ENCODE measurements around the gene M1AP. TPM values are rescaled to one million over a fixed set of nuclear protein-coding genes. Genes with fewer than 3 reads are reported as not detected.

Gene M1AP
- total and polyA plus RNA-seq, 2 donors from 2014 or later = 0.49 to 3.4 TPM

- no peak for FAIRE-seq
- intact Hi-C loops (cut with DNase I) = no loop called here
- no peaks in the 10 kb centered on the region for H3K9me3 ChIP-seq (ENCODE audit: control insufficient read depth in 2 of 3, insufficient read depth in 1 of 3, low read length in 3 of 3)
These were observed 136.8 kb downstream of the M1AP start for GRCh38 chr2:74511104-74511989.

GRCh38 chr2:74510272-74510671 is 137.9 kb downstream of the M1AP start:
- Histone ChIP-seq H3K4me1 (ENCODE audit: control insufficient read depth in 2 of 3, insufficient read depth in 2 of 3, low read depth in 1 of 3, low read length in 3 of 3) (peaks cover 0 to 14% (median 12%) of the 10 kb centered on the region in 3 donors), H3K4me3 (ENCODE audit: low read length in 3 of 3) (no peak overlapping the region), H3K27ac (ENCODE audit: low read depth in 2 of 2, low read length in 2 of 2) (no peak overlapping the region), H3K9me3 (ENCODE audit: control insufficient read depth in 2 of 3, insufficient read depth in 1 of 3, low read length in 3 of 3) (no peaks in the 10 kb centered on the region), H3K27me3 (ENCODE audit: control insufficient read depth, insufficient read depth, low read length) (peaks cover 47% of the 10 kb centered on the region), H3K36me3 (ENCODE audit: control insufficient read depth in 2 of 3, insufficient read depth in 3 of 3, low read length in 3 of 3) (peaks cover 2 to 8% (median 6%) of the 10 kb centered on the region in 3 donors), H3K9ac (ENCODE audit: low read length in 3 of 3) (no peak overlapping the region)
- intact Hi-C loops (cut with DNase I) = no loop called here
- TF ChIP-seq, protein P1, sequence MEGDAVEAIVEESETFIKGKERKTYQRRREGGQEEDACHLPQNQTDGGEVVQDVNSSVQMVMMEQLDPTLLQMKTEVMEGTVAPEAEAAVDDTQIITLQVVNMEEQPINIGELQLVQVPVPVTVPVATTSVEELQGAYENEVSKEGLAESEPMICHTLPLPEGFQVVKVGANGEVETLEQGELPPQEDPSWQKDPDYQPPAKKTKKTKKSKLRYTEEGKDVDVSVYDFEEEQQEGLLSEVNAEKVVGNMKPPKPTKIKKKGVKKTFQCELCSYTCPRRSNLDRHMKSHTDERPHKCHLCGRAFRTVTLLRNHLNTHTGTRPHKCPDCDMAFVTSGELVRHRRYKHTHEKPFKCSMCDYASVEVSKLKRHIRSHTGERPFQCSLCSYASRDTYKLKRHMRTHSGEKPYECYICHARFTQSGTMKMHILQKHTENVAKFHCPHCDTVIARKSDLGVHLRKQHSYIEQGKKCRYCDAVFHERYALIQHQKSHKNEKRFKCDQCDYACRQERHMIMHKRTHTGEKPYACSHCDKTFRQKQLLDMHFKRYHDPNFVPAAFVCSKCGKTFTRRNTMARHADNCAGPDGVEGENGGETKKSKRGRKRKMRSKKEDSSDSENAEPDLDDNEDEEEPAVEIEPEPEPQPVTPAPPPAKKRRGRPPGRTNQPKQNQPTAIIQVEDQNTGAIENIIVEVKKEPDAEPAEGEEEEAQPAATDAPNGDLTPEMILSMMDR (IDR thresholded peaks at IDR 0.05; ENCODE audit: borderline replicate concordance, extremely low read depth, insufficient read depth) = no peak
- FAIRE-seq (no peak), DNase-seq (no peak)

More at GRCh38 chr2:74511104-74511989, 136.8 kb downstream of the M1AP start:
- Histone ChIP-seq H3K27ac (ENCODE audit: low read depth in 2 of 2, low read length in 2 of 2) (no peak overlapping the region), H3K4me1 (ENCODE audit: control insufficient read depth in 2 of 3, insufficient read depth in 2 of 3, low read depth in 1 of 3, low read length in 3 of 3) (peaks cover 0 to 11% (median 6%) of the 10 kb centered on the region in 3 donors), H3K9ac (ENCODE audit: low read length in 3 of 3) (no peak overlapping the region), H3K36me3 (ENCODE audit: control insufficient read depth in 2 of 3, insufficient read depth in 3 of 3, low read length in 3 of 3) (no peaks in the 10 kb centered on the region), H3K27me3 (ENCODE audit: control insufficient read depth, insufficient read depth, low read length) (peaks cover 48% of the 10 kb centered on the region), H3K4me3 (ENCODE audit: low read length in 3 of 3) (no peak overlapping the region)
- no peak for DNase-seq
- TF ChIP-seq, protein P1 (IDR thresholded peaks at IDR 0.05; ENCODE audit: borderline replicate concordance, extremely low read depth, insufficient read depth) = no peak

DNA sequence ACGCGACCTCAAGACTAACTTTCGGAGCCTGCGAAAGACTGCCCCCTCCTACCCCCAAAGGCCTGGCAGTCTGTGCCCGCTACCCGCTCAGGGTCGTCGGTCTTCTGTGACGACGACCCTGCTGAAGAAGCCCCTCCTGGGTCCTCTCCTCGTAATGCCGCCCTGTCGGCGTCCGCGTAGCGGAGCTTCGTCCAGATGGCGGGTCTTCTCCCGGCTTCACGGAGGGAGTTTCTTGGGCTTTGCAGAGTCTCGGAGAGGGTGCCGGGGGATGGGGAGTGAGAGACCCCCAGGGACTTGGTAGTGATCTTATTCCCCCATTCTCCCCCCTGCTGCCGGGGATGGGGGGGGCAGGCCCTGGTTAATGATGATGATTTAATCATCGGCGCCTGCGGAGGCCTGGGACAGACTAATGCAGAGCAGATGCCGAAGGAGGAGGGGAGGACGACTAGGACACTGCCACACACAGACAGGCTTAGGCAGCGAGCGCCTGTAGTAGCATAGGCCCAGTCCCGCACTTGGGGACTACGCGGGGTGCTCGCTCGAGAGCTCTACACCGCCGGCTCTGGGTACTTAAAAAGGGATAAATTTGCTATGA is 140.1 kb downstream of the M1AP start:
- H3K4me3 ChIP-seq (ENCODE audit: low read length in 3 of 3) = peak overlapping the region; percentile 77 to 98 (median 96)
- H3K9ac ChIP-seq (ENCODE audit: low read length in 3 of 3) = peak overlapping the region; percentile 38 to 97 (median 55)
- H3K27ac ChIP-seq (ENCODE audit: low read depth in 2 of 2, low read length in 2 of 2) = peak overlapping the region; percentile 100
- FAIRE-seq = no peak
- H3K36me3 ChIP-seq (ENCODE audit: control insufficient read depth in 2 of 3, insufficient read depth in 3 of 3, low read length in 3 of 3) = peaks cover 3 to 17% (median 8%) of the 10 kb centered on the region in 3 donors
- peak in 2 of 5 donors; percentile 66 to 90 for DNase-seq
- peaks cover 37% of the 10 kb centered on the region for H3K27me3 ChIP-seq (ENCODE audit: control insufficient read depth, insufficient read depth, low read length)
- H3K9me3 ChIP-seq (ENCODE audit: control insufficient read depth in 2 of 3, insufficient read depth in 1 of 3, low read length in 3 of 3) = no peaks in the 10 kb centered on the region
- H3K4me1 ChIP-seq (ENCODE audit: control insufficient read depth in 2 of 3, insufficient read depth in 2 of 3, low read depth in 1 of 3, low read length in 3 of 3) = peaks cover 0 to 15% (median 12%) of the 10 kb centered on the region in 3 donors
- intact Hi-C loops (cut with DNase I) = no loop called here
- TF ChIP-seq, protein P1 (IDR thresholded peaks at IDR 0.05; ENCODE audit: borderline replicate concordance, extremely low read depth, insufficient read depth) = no peak

Other genes with a start within 250 kb of the M1AP start
- gene C2orf81, start 226.7 kb downstream of the M1AP start, total RNA-seq = 11.6 TPM
- gene C2orf81, start 226.7 kb downstream of the M1AP start, polyA plus RNA-seq (ENCODE audit: insufficient read depth, low read depth, low replicate concordance) = 8.8 TPM
- gene WDR54, start 226.6 kb downstream of the M1AP start, total RNA-seq = 23.3 TPM
- 37.6 TPM for gene WDR54, start 226.6 kb downstream of the M1AP start, polyA plus RNA-seq (ENCODE audit: insufficient read depth, low read depth, low replicate concordance)
- gene RTKN, start 206.4 kb downstream of the M1AP start, total RNA-seq = 76.4 TPM
- gene RTKN, start 206.4 kb downstream of the M1AP start, polyA plus RNA-seq (ENCODE audit: insufficient read depth, low read depth, low replicate concordance) = 95.6 TPM
- gene INO80B, start 193.2 kb downstream of the M1AP start, total RNA-seq = 44.2 TPM
- gene INO80B, start 193.2 kb downstream of the M1AP start, polyA plus RNA-seq (ENCODE audit: insufficient read depth, low read depth, low replicate concordance) = 37.0 TPM
- gene WBP1, start 189.9 kb downstream of the M1AP start, total RNA-seq = 83.9 TPM
- 150 TPM for gene WBP1, start 189.9 kb downstream of the M1AP start, polyA plus RNA-seq (ENCODE audit: insufficient read depth, low read depth, low replicate concordance)
- gene MOGS, start 182.9 kb downstream of the M1AP start, total RNA-seq = 51.9 TPM
- gene MOGS, start 182.9 kb downstream of the M1AP start, polyA plus RNA-seq (ENCODE audit: insufficient read depth, low read depth, low replicate concordance) = 27.5 TPM
- 85.1 TPM for gene MRPL53, start 175.7 kb downstream of the M1AP start, total RNA-seq
- gene MRPL53, start 175.7 kb downstream of the M1AP start, polyA plus RNA-seq (ENCODE audit: insufficient read depth, low read depth, low replicate concordance) = 157 TPM
- gene CCDC142, start 165.3 kb downstream of the M1AP start, total RNA-seq = 23.1 TPM
- gene CCDC142, start 165.3 kb downstream of the M1AP start, polyA plus RNA-seq (ENCODE audit: insufficient read depth, low read depth, low replicate concordance) = 2.8 TPM
- gene TTC31, start 165.2 kb downstream of the M1AP start, total RNA-seq = 29.1 TPM
- gene TTC31, start 165.2 kb downstream of the M1AP start, polyA plus RNA-seq (ENCODE audit: insufficient read depth, low read depth, low replicate concordance) = 11.5 TPM
- gene LBX2, start 148.7 kb downstream of the M1AP start, total RNA-seq = 2.5 TPM
- gene LBX2, start 148.7 kb downstream of the M1AP start, polyA plus RNA-seq (ENCODE audit: insufficient read depth, low read depth, low replicate concordance) = 1.5 TPM
- gene PCGF1, start 140.6 kb downstream of the M1AP start, total RNA-seq = 20.7 TPM
- 20.1 TPM for gene PCGF1, start 140.6 kb downstream of the M1AP start, polyA plus RNA-seq (ENCODE audit: insufficient read depth, low read depth, low replicate concordance)
- gene TLX2, start 133.9 kb downstream of the M1AP start, total RNA-seq = not detected
- gene TLX2, start 133.9 kb downstream of the M1AP start, polyA plus RNA-seq (ENCODE audit: insufficient read depth, low read depth, low replicate concordance) = not detected
- not detected for gene DQX1, start 122.1 kb downstream of the M1AP start, total RNA-seq
- not detected for gene DQX1, start 122.1 kb downstream of the M1AP start, polyA plus RNA-seq (ENCODE audit: insufficient read depth, low read depth, low replicate concordance)
- 91.0 TPM for gene AUP1, start 118.6 kb downstream of the M1AP start, total RNA-seq
- gene AUP1, start 118.6 kb downstream of the M1AP start, polyA plus RNA-seq (ENCODE audit: insufficient read depth, low read depth, low replicate concordance) = 130 TPM
- 30.8 TPM for gene HTRA2, start 118.4 kb downstream of the M1AP start, total RNA-seq
- gene HTRA2, start 118.4 kb downstream of the M1AP start, polyA plus RNA-seq (ENCODE audit: insufficient read depth, low read depth, low replicate concordance) = 44.2 TPM
- gene LOXL3, start 94.4 kb downstream of the M1AP start, total RNA-seq = 9.7 TPM
- gene LOXL3, start 94.4 kb downstream of the M1AP start, polyA plus RNA-seq (ENCODE audit: insufficient read depth, low read depth, low replicate concordance) = 2.4 TPM
- 16.7 TPM for gene DOK1, start 93.6 kb downstream of the M1AP start, total RNA-seq
- 11.3 TPM for gene DOK1, start 93.6 kb downstream of the M1AP start, polyA plus RNA-seq (ENCODE audit: insufficient read depth, low read depth, low replicate concordance)
- 10.8 TPM for gene SEMA4F, start 5.9 kb upstream of the M1AP start, total RNA-seq
- 5.2 TPM for gene SEMA4F, start 5.9 kb upstream of the M1AP start, polyA plus RNA-seq (ENCODE audit: insufficient read depth, low read depth, low replicate concordance)
- gene HK2, start 185.8 kb upstream of the M1AP start, total RNA-seq = 8.6 TPM
- 0.47 TPM for gene HK2, start 185.8 kb upstream of the M1AP start, polyA plus RNA-seq (ENCODE audit: insufficient read depth, low read depth, low replicate concordance)

Measured in kidney (tissue), 14 donors.